ENCODE results near the gene ZNF776.
"Not testable (repeated sequence)": the region's sequence is repeated elsewhere in the genome, so short reads cannot be mapped to it uniquely, and the experiment has no call there.

The ZNF776 gene

GRCh38 chr19:57746580-57747471 is at the start of gene ZNF776:
Gene ZNF776 (plus strand): TSS chr19:57746815. CDS start chr19:57747059, 244 bp downstream.
- DNase-seq = peak; percentile 92

- DNase-seq = no peak
Observed at GRCh38 chr19:57701625-57702024, 45.0 kb upstream of the ZNF776 start.

- DNase-seq = no peak
Observed at GRCh38 chr19:57706346-57706745, 40.3 kb upstream of the ZNF776 start.

GRCh38 chr19:57708641-57709361 is 37.8 kb upstream of the ZNF776 start, which contains the start of gene ZNF154:
Gene ZNF154 (minus strand): TSS chr19:57709204. CDS start chr19:57708971, 233 bp downstream.
- DNase-seq = peak; percentile 82

GRCh38 chr19:57709616-57710015 is 37.0 kb upstream of the ZNF776 start:
- no peak for DNase-seq

GRCh38 chr19:57712222-57712621 is 34.4 kb upstream of the ZNF776 start:
- no peak for DNase-seq

- no peak for DNase-seq
Observed at GRCh38 chr19:57719424-57719823, 27.2 kb upstream of the ZNF776 start.

GRCh38 chr19:57719901-57720519 is 26.6 kb upstream of the ZNF776 start:
- DNase-seq = no peak

- DNase-seq = no peak
Observed at GRCh38 chr19:57720878-57721277, 25.7 kb upstream of the ZNF776 start.

GRCh38 chr19:57738320-57738719 is 8.3 kb upstream of the ZNF776 start:
- DNase-seq = peak; percentile 44

- DNase-seq = not testable (repeated sequence)
Observed at GRCh38 chr19:57738770-57739169, 7.8 kb upstream of the ZNF776 start.

GRCh38 chr19:57747472-57747807 is 825 bp downstream of the ZNF776 start:
- no peak for DNase-seq

- no peak for DNase-seq
Observed at GRCh38 chr19:57748029-57748428, 1.4 kb downstream of the ZNF776 start.

- no peak for DNase-seq
Observed at GRCh38 chr19:57754091-57754673, 7.6 kb downstream of the ZNF776 start.

- no peak for DNase-seq
Observed at GRCh38 chr19:57755031-57755430, 8.4 kb downstream of the ZNF776 start.

- no peak for DNase-seq
Observed at GRCh38 chr19:57757941-57758340, 11.3 kb downstream of the ZNF776 start.

GRCh38 chr19:57759096-57759495 is 12.5 kb downstream of the ZNF776 start:
- DNase-seq = no peak

GRCh38 chr19:57769345-57770131 is 22.9 kb downstream of the ZNF776 start, which contains the start of gene ZNF586:
Gene ZNF586 (plus strand): TSS chr19:57769676. CDS start chr19:57769843, 167 bp downstream.
- DNase-seq = peak; percentile 92

GRCh38 chr19:57771417-57771816 is 24.8 kb downstream of the ZNF776 start:
- no peak for DNase-seq

GRCh38 chr19:57773488-57773887 is 26.9 kb downstream of the ZNF776 start:
- DNase-seq = no peak

- no peak for DNase-seq
Observed at GRCh38 chr19:57776764-57777296, 30.2 kb downstream of the ZNF776 start.

- no peak for DNase-seq
Observed at GRCh38 chr19:57778336-57778735, 31.7 kb downstream of the ZNF776 start.

All from CD4-positive, alpha-beta T cell treated with Interleukin-21 for 1 hour (primary cell).